Measurements from ENCODE around the gene CDH13. TPM values are rescaled to one million over a fixed set of nuclear protein-coding genes. Genes with fewer than 3 reads are reported as not detected.

Gene CDH13
- total RNA-seq, 4 donors from 2014 or later = 6.4 to 19.7 (median 11.7) TPM

GRCh38 chr16:83164816-83165215, 538.0 kb downstream of the CDH13 start:
- no peak for TF ChIP-seq CTCF (IDR thresholded peaks at IDR 0.05; ENCODE audit: low read depth)

- TF ChIP-seq CTCF (IDR thresholded peaks at IDR 0.05; ENCODE audit: low read depth) = no peak
These were observed 544.6 kb downstream of the CDH13 start for GRCh38 chr16:83171396-83171795.

GRCh38 chr16:83174671-83175070, 547.9 kb downstream of the CDH13 start:
- TF ChIP-seq CTCF (IDR thresholded peaks at IDR 0.05; ENCODE audit: low read depth) = no peak

- TF ChIP-seq CTCF (IDR thresholded peaks at IDR 0.05; ENCODE audit: low read depth) = no peak
These were observed 550.0 kb downstream of the CDH13 start for GRCh38 chr16:83176802-83177201.

GRCh38 chr16:83185902-83186301, 559.1 kb downstream of the CDH13 start:
- no peak for TF ChIP-seq CTCF (IDR thresholded peaks at IDR 0.05; ENCODE audit: low read depth)

GRCh38 chr16:83187405-83187804, 560.6 kb downstream of the CDH13 start:
- no peak for TF ChIP-seq CTCF (IDR thresholded peaks at IDR 0.05; ENCODE audit: low read depth)

GRCh38 chr16:83196796-83197195, 570.0 kb downstream of the CDH13 start:
- TF ChIP-seq CTCF (IDR thresholded peaks at IDR 0.05; ENCODE audit: low read depth) = no peak
